ENCODE results near the gene AUTS2.

DNA sequence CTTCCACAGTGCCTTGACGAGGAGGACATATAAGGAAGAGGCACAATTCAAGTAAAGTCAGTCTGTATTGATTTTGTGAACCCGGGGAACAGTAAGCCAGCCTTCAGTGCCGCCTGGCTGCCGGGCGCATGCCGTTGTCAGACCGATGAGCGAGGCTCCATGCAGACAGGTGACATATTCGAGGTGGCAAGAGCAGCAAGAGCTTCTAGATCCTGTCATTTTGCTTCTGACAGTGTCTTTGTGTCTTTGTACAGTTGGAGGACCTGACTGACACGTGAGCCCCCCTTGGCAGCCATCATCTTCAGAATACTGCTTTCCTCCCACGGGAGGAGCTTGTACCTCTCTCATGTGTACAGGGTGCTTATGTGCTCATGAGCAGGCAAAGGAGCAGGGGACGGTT, 1146.2 kb downstream of the AUTS2 start:
- TF ChIP-seq, protein P1, sequence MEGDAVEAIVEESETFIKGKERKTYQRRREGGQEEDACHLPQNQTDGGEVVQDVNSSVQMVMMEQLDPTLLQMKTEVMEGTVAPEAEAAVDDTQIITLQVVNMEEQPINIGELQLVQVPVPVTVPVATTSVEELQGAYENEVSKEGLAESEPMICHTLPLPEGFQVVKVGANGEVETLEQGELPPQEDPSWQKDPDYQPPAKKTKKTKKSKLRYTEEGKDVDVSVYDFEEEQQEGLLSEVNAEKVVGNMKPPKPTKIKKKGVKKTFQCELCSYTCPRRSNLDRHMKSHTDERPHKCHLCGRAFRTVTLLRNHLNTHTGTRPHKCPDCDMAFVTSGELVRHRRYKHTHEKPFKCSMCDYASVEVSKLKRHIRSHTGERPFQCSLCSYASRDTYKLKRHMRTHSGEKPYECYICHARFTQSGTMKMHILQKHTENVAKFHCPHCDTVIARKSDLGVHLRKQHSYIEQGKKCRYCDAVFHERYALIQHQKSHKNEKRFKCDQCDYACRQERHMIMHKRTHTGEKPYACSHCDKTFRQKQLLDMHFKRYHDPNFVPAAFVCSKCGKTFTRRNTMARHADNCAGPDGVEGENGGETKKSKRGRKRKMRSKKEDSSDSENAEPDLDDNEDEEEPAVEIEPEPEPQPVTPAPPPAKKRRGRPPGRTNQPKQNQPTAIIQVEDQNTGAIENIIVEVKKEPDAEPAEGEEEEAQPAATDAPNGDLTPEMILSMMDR (IDR thresholded peaks at IDR 0.05; ENCODE audit: poor library complexity, severe bottlenecking) = no peak
- TF ChIP-seq MXI1 (conservative IDR thresholded peaks at IDR 0.05; ENCODE audit: poor library complexity, severe bottlenecking) (no peak), EZH2 (IDR thresholded peaks at IDR 0.05; ENCODE audit: borderline replicate concordance, insufficient read depth, low read length, poor library complexity, severe bottlenecking) (no peak)
